Glutamatergic neuron (in vitro differentiated cells): ENCODE measurements around the gene CDC5L. TPM values are rescaled to one million over a fixed set of nuclear protein-coding genes. Genes with fewer than 3 reads are reported as not detected.
A peak's percentile ranks its signal among the peaks of the same experiment; 100 is the strongest.

Experiments used
- DNase-seq: peaks from one replicate; pipeline ENCODE4 v3.0.0; 2022
- H3K27ac Mint-ChIP-seq: one replicate; pipeline ENCODE4 v1.8.0; 2020; ENCODE audit warnings: mild to moderate bottlenecking, mixed read lengths, inconsistent platforms; ENCODE audit not compliant: unreplicated experiment
- H3K27me3 Mint-ChIP-seq: one replicate; pipeline ENCODE4 v1.8.0; 2020; ENCODE audit warnings: mild to moderate bottlenecking, moderate library complexity, mixed read lengths, inconsistent platforms; ENCODE audit not compliant: unreplicated experiment
- H3K36me3 Mint-ChIP-seq: one replicate; pipeline ENCODE4 v1.8.0; 2020; ENCODE audit warnings: mild to moderate bottlenecking, mixed read lengths, inconsistent platforms; ENCODE audit not compliant: unreplicated experiment
- H3K4me1 Mint-ChIP-seq: one replicate; pipeline ENCODE4 v1.8.0; 2020; ENCODE audit warnings: mild to moderate bottlenecking, low read depth, mixed read lengths, inconsistent platforms; ENCODE audit not compliant: unreplicated experiment
- H3K4me3 Mint-ChIP-seq: one replicate; pipeline ENCODE4 v1.8.0; 2020; ENCODE audit warnings: mild to moderate bottlenecking, mixed read lengths, inconsistent platforms; ENCODE audit not compliant: unreplicated experiment
- H3K9me3 Mint-ChIP-seq: one replicate; pipeline ENCODE4 v1.8.0; 2020; ENCODE audit warnings: mild to moderate bottlenecking, moderate library complexity, mixed read lengths, inconsistent platforms; ENCODE audit not compliant: unreplicated experiment
- total RNA-seq: library from RNA; stranded (reverse); fragmentation: NEBNext Ultra II Directional; extraction: Animal tissue kit (Norgen Biotek cat#: 25700); gene quantifications from one replicate; pipeline ENCODE4 v1.2.1, GENCODE V29; 2021; ENCODE audit not compliant: unreplicated experiment
- TF ChIP-seq, protein P1 (sequence below): fragments of 200-600 bp; sonication (generic); IDR thresholded peaks from one replicate; pipeline ENCODE4 v1.5.0; 2021; ENCODE audit not compliant: partially characterized antibody, unreplicated experiment

Gene CDC5L
- total RNA-seq, 1 donor from 2014 or later, result 19.6 TPM

DNA sequence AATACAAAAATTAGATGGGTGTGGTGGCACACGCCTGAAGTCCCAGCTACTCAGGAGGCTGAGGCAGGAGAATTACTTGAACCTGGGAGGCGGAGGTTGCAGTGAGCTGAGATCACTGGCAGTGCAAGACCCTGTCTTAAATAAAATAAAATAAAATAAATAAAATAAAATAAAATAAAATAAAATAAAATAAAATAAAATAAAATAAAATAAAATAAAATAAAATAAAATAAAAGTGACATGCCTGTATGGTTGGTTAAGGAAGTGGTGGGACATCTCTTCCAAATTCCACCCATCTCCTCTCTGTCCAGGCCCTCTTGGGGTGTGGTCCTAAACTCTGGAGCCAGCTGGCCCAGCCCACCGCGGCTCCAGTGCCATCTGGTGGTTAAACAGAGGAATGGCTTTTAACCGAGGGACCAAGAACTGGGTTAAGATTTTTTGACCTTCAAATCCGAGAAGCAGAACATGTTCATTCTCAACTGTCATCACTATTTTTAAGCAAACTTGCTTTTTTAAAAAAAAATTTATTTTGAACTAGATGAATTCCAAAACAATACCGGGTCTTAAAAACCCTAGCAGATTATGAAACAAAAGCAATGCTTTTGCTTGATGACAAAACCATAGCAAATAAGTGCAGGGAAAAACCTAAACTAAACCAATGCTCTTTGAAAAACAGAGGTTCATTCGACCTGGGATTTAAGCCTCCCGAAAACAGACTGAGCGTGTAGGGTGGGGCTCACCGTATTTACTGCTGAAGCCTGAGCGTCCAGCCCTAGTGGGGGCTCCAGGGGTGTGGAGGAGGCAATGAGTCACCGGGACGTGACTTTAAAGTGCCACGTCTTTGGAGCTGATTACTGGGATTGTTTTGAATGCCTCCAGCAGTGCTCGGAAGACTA lies 68.8 kb downstream of the CDC5L start:
- Mint-ChIP-seq H3K4me1 (peaks cover 9% of the 10 kb centered on the region), H3K4me3 (no peak overlapping the region), H3K27ac (no peak overlapping the region), H3K27me3 (no peaks in the 10 kb centered on the region), H3K36me3 (no peaks in the 10 kb centered on the region), H3K9me3 (peaks cover 1% of the 10 kb centered on the region)
- peak; percentile 52 for DNase-seq
- TF ChIP-seq, protein P1, sequence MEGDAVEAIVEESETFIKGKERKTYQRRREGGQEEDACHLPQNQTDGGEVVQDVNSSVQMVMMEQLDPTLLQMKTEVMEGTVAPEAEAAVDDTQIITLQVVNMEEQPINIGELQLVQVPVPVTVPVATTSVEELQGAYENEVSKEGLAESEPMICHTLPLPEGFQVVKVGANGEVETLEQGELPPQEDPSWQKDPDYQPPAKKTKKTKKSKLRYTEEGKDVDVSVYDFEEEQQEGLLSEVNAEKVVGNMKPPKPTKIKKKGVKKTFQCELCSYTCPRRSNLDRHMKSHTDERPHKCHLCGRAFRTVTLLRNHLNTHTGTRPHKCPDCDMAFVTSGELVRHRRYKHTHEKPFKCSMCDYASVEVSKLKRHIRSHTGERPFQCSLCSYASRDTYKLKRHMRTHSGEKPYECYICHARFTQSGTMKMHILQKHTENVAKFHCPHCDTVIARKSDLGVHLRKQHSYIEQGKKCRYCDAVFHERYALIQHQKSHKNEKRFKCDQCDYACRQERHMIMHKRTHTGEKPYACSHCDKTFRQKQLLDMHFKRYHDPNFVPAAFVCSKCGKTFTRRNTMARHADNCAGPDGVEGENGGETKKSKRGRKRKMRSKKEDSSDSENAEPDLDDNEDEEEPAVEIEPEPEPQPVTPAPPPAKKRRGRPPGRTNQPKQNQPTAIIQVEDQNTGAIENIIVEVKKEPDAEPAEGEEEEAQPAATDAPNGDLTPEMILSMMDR, result peak; percentile 76

DNA sequence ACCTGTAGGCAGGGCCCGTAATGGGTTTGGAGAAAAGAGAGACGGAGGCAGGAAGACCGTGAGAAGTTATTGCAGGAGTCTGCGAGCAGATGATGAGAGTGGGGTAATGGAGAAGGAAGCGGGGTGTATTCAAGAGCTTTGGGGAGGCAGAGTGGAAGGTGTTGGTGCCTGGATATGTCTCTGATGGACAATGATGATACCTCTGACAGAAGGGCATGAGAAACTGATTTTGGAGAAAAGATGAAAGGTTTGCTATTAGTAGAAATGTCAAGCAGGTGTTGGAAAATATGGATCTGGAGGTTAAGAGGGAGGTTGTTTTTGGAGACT lies 69.4 kb downstream of the CDC5L start:
- H3K27ac Mint-ChIP-seq, result no peak overlapping the region
- H3K9me3 Mint-ChIP-seq, result peaks cover 1% of the 10 kb centered on the region
- H3K4me3 Mint-ChIP-seq, result no peak overlapping the region
- H3K4me1 Mint-ChIP-seq, result peaks cover 5% of the 10 kb centered on the region
- no peaks in the 10 kb centered on the region for H3K36me3 Mint-ChIP-seq
- TF ChIP-seq, protein P1, result no peak
- no peak for DNase-seq
- no peaks in the 10 kb centered on the region for H3K27me3 Mint-ChIP-seq

DNA sequence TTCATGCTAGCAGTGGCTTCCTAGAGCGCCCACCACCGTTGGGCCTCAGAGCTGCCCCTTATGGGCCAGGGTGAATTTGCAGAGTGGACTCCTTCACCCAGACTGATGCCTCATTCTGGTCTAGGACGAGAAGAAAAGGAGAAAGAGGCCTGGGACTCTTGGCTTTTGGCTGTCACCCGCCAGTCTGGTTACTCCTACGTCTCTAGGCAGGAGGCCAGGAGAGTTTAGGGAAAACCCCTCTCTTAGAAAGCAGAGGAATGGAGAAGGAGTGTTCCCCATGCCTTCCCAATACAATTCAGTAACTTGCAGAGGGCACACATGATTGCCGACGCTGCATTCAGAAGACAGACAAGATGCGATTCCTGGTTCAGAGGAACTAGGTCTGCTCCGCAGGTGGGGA lies 70.1 kb downstream of the CDC5L start:
- H3K4me3 Mint-ChIP-seq, result no peak overlapping the region
- TF ChIP-seq, protein P1, result no peak
- no peak for DNase-seq
- H3K9me3 Mint-ChIP-seq, result peaks cover 1% of the 10 kb centered on the region
- no peaks in the 10 kb centered on the region for H3K27me3 Mint-ChIP-seq
- H3K36me3 Mint-ChIP-seq, result no peaks in the 10 kb centered on the region
- no peak overlapping the region for H3K27ac Mint-ChIP-seq
- peaks cover 2% of the 10 kb centered on the region for H3K4me1 Mint-ChIP-seq

DNA sequence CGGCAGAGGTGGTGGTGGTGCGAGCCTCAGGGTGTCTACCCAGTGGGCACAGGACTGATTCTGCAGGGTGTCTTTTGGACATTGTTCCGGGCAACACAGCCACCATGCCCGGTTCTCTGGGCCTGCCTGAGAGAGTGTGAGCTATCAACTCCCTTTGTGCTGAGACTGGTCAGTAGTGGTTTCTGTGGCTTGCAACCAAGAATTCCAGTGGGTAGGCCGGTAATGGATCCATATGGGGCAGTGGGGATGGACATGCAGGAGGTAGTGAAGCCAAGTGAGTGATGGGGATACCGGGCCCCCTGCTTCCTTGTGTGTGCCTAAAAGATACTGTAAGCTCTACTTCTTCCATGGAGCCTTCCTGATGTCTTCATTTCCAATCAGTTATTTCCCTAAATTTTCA lies 71.0 kb downstream of the CDC5L start:
- no peaks in the 10 kb centered on the region for H3K27me3 Mint-ChIP-seq
- H3K4me1 Mint-ChIP-seq, result no peaks in the 10 kb centered on the region
- H3K36me3 Mint-ChIP-seq, result no peaks in the 10 kb centered on the region
- H3K27ac Mint-ChIP-seq, result no peak overlapping the region
- peaks cover 1% of the 10 kb centered on the region for H3K9me3 Mint-ChIP-seq
- H3K4me3 Mint-ChIP-seq, result no peak overlapping the region
- TF ChIP-seq, protein P1, result no peak
- no peak for DNase-seq

DNA sequence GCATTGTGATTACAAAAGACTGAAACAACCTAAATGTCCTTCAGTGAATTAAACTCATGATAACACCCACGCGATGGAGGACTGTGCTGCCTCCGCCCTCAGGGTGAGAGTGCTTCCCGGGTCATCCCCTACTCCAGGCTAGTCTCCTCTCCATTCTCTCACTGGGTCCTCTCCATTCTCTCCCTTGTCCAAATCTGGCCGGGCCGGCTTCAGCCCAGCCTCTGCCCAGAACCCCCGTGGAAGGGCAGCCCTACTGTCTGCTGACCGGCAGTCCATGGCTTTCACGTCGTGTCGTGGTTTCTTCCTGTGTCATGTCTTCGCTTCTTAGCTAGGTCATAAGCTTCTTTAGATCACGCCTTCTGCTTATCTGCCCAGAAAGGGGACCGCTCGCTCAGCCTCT lies 74.8 kb downstream of the CDC5L start:
- Mint-ChIP-seq H3K27me3 (peaks cover 1% of the 10 kb centered on the region), H3K4me3 (no peak overlapping the region), H3K4me1 (no peaks in the 10 kb centered on the region), H3K27ac (no peak overlapping the region), H3K36me3 (no peaks in the 10 kb centered on the region), H3K9me3 (no peaks in the 10 kb centered on the region)
- TF ChIP-seq, protein P1, result no peak
- DNase-seq, result no peak
